Neural progenitor cell (in vitro differentiated cells): ENCODE results near the gene TUBB. TPM values are rescaled to one million over a fixed set of nuclear protein-coding genes. Genes with fewer than 3 reads are reported as not detected.

Source experiments
- DNase-seq: peaks from one replicate; pipeline ENCODE4 v3.0.0-alpha.2; 2016; ENCODE audit warnings: low spot score
- H2AFZ ChIP-seq: fragments of 200-600 bp; sonication (generic); replicated peaks from 2 replicates; pipeline ENCODE4 v1.6.1; 2016; ENCODE audit warnings: antibody characterized with exemption
- H3F3A ChIP-seq: fragments of 200-600 bp; sonication (generic); 2 replicates; pipeline ENCODE4 v1.6.1; 2016; ENCODE audit warnings: antibody characterized with exemption, low read depth
- H3K27ac ChIP-seq: fragments of 200-600 bp; sonication (generic); 2 replicates; pipeline ENCODE4 v1.5.1; 2016; ENCODE audit warnings: mild to moderate bottlenecking
- H3K27me3 ChIP-seq: fragments of 200-600 bp; sonication (generic); 2 replicates; pipeline ENCODE4 v1.6.1; 2016; ENCODE audit warnings: mild to moderate bottlenecking, moderate library complexity
- H3K36me3 ChIP-seq: fragments of 200-600 bp; sonication (generic); 2 replicates; pipeline ENCODE4 v1.5.1; 2016
- H3K4me1 ChIP-seq: fragments of 200-600 bp; sonication (generic); 2 replicates; pipeline ENCODE4 v1.6.1; 2016; ENCODE audit warnings: mixed run types
- H3K4me2 ChIP-seq: fragments of 200-600 bp; sonication (generic); 2 replicates; pipeline ENCODE4 v1.6.1; 2016
- H3K4me3 ChIP-seq: fragments of 200-600 bp; sonication (generic); 2 replicates; pipeline ENCODE4 v1.5.1; 2016
- H3K79me2 ChIP-seq: fragments of 200-600 bp; sonication (generic); 2 replicates; pipeline ENCODE4 v1.6.1; 2016; ENCODE audit warnings: low read depth
- H3K9ac ChIP-seq: fragments of 200-600 bp; sonication (generic); 2 replicates; pipeline ENCODE4 v1.6.1; 2016
- H3K9me3 ChIP-seq: fragments of 200-600 bp; sonication (generic); 2 replicates; pipeline ENCODE4 v1.5.1; 2016; ENCODE audit warnings: low read depth
- H4K20me1 ChIP-seq: fragments of 200-600 bp; sonication (generic); 2 replicates; pipeline ENCODE4 v1.6.1; 2016; ENCODE audit warnings: low read depth
- H3K27ac Mint-ChIP-seq: 3 replicates; pipeline ENCODE4 v1.8.0; 2021; ENCODE audit warnings: mixed read lengths
- H3K27me3 Mint-ChIP-seq: 2 replicates; pipeline ENCODE4 v1.8.0; 2022; ENCODE audit warnings: low read depth, mild to moderate bottlenecking, inconsistent platforms, moderate library complexity, mixed read lengths; ENCODE audit not compliant: insufficient read depth
- H3K36me3 Mint-ChIP-seq: 3 replicates; pipeline ENCODE4 v1.8.0; 2021; ENCODE audit warnings: mixed read lengths
- H3K4me1 Mint-ChIP-seq: 3 replicates; pipeline ENCODE4 v1.8.0; 2021; ENCODE audit warnings: mixed read lengths
- H3K4me3 Mint-ChIP-seq: 3 replicates; pipeline ENCODE4 v1.8.0; 2021; ENCODE audit warnings: mild to moderate bottlenecking, moderate library complexity, mixed read lengths
- H3K9me3 Mint-ChIP-seq: 3 replicates; pipeline ENCODE4 v1.8.0; 2020; ENCODE audit warnings: mixed read lengths
- CTCF ChIP-seq: fragments of 200-600 bp; sonication (generic); IDR thresholded peaks from 2 replicates; pipeline ENCODE4 v1.5.1; 2017; ENCODE audit warnings: antibody characterized with exemption, mild to moderate bottlenecking
- EZH2 ChIP-seq: fragments of 200-600 bp; sonication (generic); IDR thresholded peaks from 2 replicates; pipeline ENCODE4 v1.6.1; 2017; ENCODE audit warnings: antibody characterized with exemption, mild to moderate bottlenecking, moderate library complexity
- EZH2phosphoT487 ChIP-seq: fragments of 200-600 bp; sonication (generic); IDR thresholded peaks from 2 replicates; pipeline ENCODE4 v1.6.1; 2017; ENCODE audit warnings: antibody characterized with exemption
- total RNA-seq: library from RNA; depleted of rRNA; stranded (reverse); fragments of >200 nt; gene quantifications from 2 replicates; pipeline ENCODE4 v1.2.3, GENCODE V29; 2015; ENCODE audit warnings: low replicate concordance

The TUBB gene
- total RNA-seq, 1 donor from 2014 or later, result 1,479 TPM

GRCh38 chr6:30700340-30700739 lies 19.8 kb upstream of the TUBB start:
- Histone ChIP-seq H2AFZ (no peak overlapping the region), H3K79me2 (no peaks in the 10 kb centered on the region), H3K9ac (no peak overlapping the region), H3K4me2 (no peak overlapping the region), H3K9me3 (no peaks in the 10 kb centered on the region), H4K20me1 (no peaks in the 10 kb centered on the region), H3K4me3 (no peak overlapping the region), H3K36me3 (no peaks in the 10 kb centered on the region), H3K27ac (no peak overlapping the region), H3F3A (peaks cover 5% of the 10 kb centered on the region), H3K27me3 (no peaks in the 10 kb centered on the region), H3K4me1 (no peaks in the 10 kb centered on the region)
- Mint-ChIP-seq H3K4me3 (no peak overlapping the region), H3K4me1 (no peaks in the 10 kb centered on the region), H3K27ac (no peak overlapping the region), H3K27me3 (peaks cover 3% of the 10 kb centered on the region), H3K36me3 (peaks cover 44% of the 10 kb centered on the region), H3K9me3 (no peaks in the 10 kb centered on the region)
- DNase-seq, result no peak
- TF ChIP-seq CTCF (no peak), EZH2 (no peak), EZH2phosphoT487 (no peak)

GRCh38 chr6:30703011-30703410 lies 17.1 kb upstream of the TUBB start:
- Mint-ChIP-seq H3K9me3 (no peaks in the 10 kb centered on the region), H3K4me1 (no peaks in the 10 kb centered on the region), H3K4me3 (no peak overlapping the region), H3K36me3 (peaks cover 58% of the 10 kb centered on the region), H3K27ac (peak overlapping the region; percentile 31), H3K27me3 (peaks cover 3% of the 10 kb centered on the region)
- Histone ChIP-seq H3K9me3 (no peaks in the 10 kb centered on the region), H3K4me1 (no peaks in the 10 kb centered on the region), H3K79me2 (no peaks in the 10 kb centered on the region), H4K20me1 (no peaks in the 10 kb centered on the region), H3K27ac (no peak overlapping the region), H3K9ac (no peak overlapping the region), H3K36me3 (no peaks in the 10 kb centered on the region), H3K4me3 (no peak overlapping the region), H3K4me2 (no peak overlapping the region), H3K27me3 (no peaks in the 10 kb centered on the region), H3F3A (no peaks in the 10 kb centered on the region), H2AFZ (no peak overlapping the region)
- TF ChIP-seq EZH2 (no peak), EZH2phosphoT487 (no peak), CTCF (no peak)
- no peak for DNase-seq

GRCh38 chr6:30703821-30704220 lies 16.3 kb upstream of the TUBB start:
- H3K4me3 Mint-ChIP-seq, result no peak overlapping the region
- Histone ChIP-seq H3K27ac (no peak overlapping the region), H3K27me3 (no peaks in the 10 kb centered on the region), H3K36me3 (no peaks in the 10 kb centered on the region), H3K9me3 (no peaks in the 10 kb centered on the region), H3K4me1 (no peaks in the 10 kb centered on the region), H3F3A (no peaks in the 10 kb centered on the region), H3K4me3 (no peak overlapping the region), H4K20me1 (no peaks in the 10 kb centered on the region), H2AFZ (no peak overlapping the region), H3K9ac (no peak overlapping the region), H3K4me2 (no peak overlapping the region), H3K79me2 (no peaks in the 10 kb centered on the region)
- peak overlapping the region; percentile 61 for H3K27ac Mint-ChIP-seq
- no peaks in the 10 kb centered on the region for H3K4me1 Mint-ChIP-seq
- no peak for TF ChIP-seq CTCF
- no peak for TF ChIP-seq EZH2phosphoT487
- DNase-seq, result no peak
- H3K36me3 Mint-ChIP-seq, result peaks cover 62% of the 10 kb centered on the region
- H3K9me3 Mint-ChIP-seq, result no peaks in the 10 kb centered on the region
- H3K27me3 Mint-ChIP-seq, result peaks cover 5% of the 10 kb centered on the region

GRCh38 chr6:30705620-30706019 lies 14.5 kb upstream of the TUBB start:
- no peaks in the 10 kb centered on the region for H3K27me3 ChIP-seq
- no peaks in the 10 kb centered on the region for H4K20me1 ChIP-seq
- Mint-ChIP-seq H3K4me3 (no peak overlapping the region), H3K27ac (peak overlapping the region; percentile 10), H3K9me3 (no peaks in the 10 kb centered on the region), H3K4me1 (no peaks in the 10 kb centered on the region), H3K36me3 (peaks cover 60% of the 10 kb centered on the region), H3K27me3 (peaks cover 5% of the 10 kb centered on the region)
- no peak overlapping the region for H3K4me2 ChIP-seq
- no peaks in the 10 kb centered on the region for H3K9me3 ChIP-seq
- no peak overlapping the region for H3K4me3 ChIP-seq
- no peaks in the 10 kb centered on the region for H3K4me1 ChIP-seq
- no peak for TF ChIP-seq CTCF
- TF ChIP-seq EZH2, result no peak
- TF ChIP-seq EZH2phosphoT487, result no peak
- H3K27ac ChIP-seq, result no peak overlapping the region
- no peaks in the 10 kb centered on the region for H3F3A ChIP-seq
- H3K36me3 ChIP-seq, result no peaks in the 10 kb centered on the region
- no peak for DNase-seq
- no peak overlapping the region for H2AFZ ChIP-seq
- no peaks in the 10 kb centered on the region for H3K79me2 ChIP-seq
- H3K9ac ChIP-seq, result no peak overlapping the region
